Body of pancreas (tissue), 4 donors: ENCODE measurements around the gene UBA7. TPM values are rescaled to one million over a fixed set of nuclear protein-coding genes. Genes with fewer than 3 reads are reported as not detected.

ENCODE experiments used
- ATAC-seq: fragments of 150-250 bp; one replicate; pipeline ENCODE4 v1.9.1; 2016
- DNase-seq, 4 donors: peaks; one replicate each; pipeline ENCODE4 v3.0.0-alpha.2; 2019
- H3K27ac ChIP-seq, 4 donors: fragments of 200-600 bp; sonication (generic); 1 replicate in 3 of 4; 2 replicates in 1 of 4; pipeline versions ENCODE4 v1.5.1 to v1.6.1; 2016 to 2019; ENCODE audit warnings: mild to moderate bottlenecking in 1 of 4, mixed read lengths in 1 of 4, moderate library complexity in 1 of 4
- H3K27me3 ChIP-seq, 2 donors: fragments of 200-600 bp; sonication (generic); one replicate each; pipeline ENCODE4 v1.6.0; 2016; ENCODE audit warnings: mild to moderate bottlenecking in 1 of 2
- H3K36me3 ChIP-seq, 2 donors: fragments of 200-600 bp; sonication (generic); replicated peaks in 1 of 2; 2 replicates each; pipeline ENCODE4 v1.5.1; 2016; ENCODE audit warnings: low read depth in 2 of 2; ENCODE audit not compliant: insufficient read depth in 1 of 2
- H3K4me1 ChIP-seq: fragments of 200-600 bp; sonication (generic); one replicate; pipeline ENCODE4 v1.6.0; 2016
- H3K4me3 ChIP-seq, 2 donors: fragments of 200-600 bp; sonication (generic); 1 replicate in 1 of 2; 2 replicates in 1 of 2; pipeline ENCODE4 v1.5.1; 2016 to 2019
- H3K9me3 ChIP-seq, 3 donors: fragments of 200-600 bp; sonication (generic); 1 replicate in 2 of 3; 2 replicates in 1 of 3; pipeline ENCODE4 v1.5.1; 2016
- CTCF ChIP-seq, 7 experiments: fragments of 450-650 bp in 4 of 7; fragments of 200-600 bp in 3 of 7; sonication (generic) in 3 of 7; IDR thresholded peaks; one replicate each; pipeline ENCODE4 v1.5.1; 2016 to 2019; ENCODE audit warnings: antibody characterized with exemption in 7 of 7
- POLR2A ChIP-seq, 3 donors: fragments of 450-650 bp; IDR thresholded peaks; one replicate each; pipeline ENCODE4 v1.6.1; 2016; ENCODE audit warnings: antibody characterized with exemption in 3 of 3, mild to moderate bottlenecking in 2 of 3
- WGBS, 2 donors: methylation state at CpG; one replicate each; pipeline ENCODE4 v1.1.5; 2017; 5-methylcytosine and 5-hydroxymethylcytosine counted together
- intact Hi-C: fragments of 100-400 bp; cut with DNase I; formaldehyde crosslinking; loops from one replicate; pipeline ENCODE4 v1.15.1; 2023
- total RNA-seq, 2 donors: library from RNA; depleted of rRNA; stranded (reverse); fragments of >200 nt; gene quantifications; one replicate each; pipeline ENCODE4 v1.1.0, GENCODE V29; 2016

UBA7 gene
- total RNA-seq, 2 donors from 2014 or later, result 39.2 to 86.4 TPM

- Histone ChIP-seq H3K4me3 (no peak overlapping the region), H3K36me3 (no peaks in the 10 kb centered on the region), H3K9me3 (no peaks in the 10 kb centered on the region), H3K27me3 (no peaks in the 10 kb centered on the region), H3K4me1 (peaks cover 50% of the 10 kb centered on the region), H3K27ac (peak overlapping the region in 1 of 4 donors; percentile 16)
- DNase-seq, result no peak
- 67% methylated on average over 2 of the region's 2 CpGs; no CpG with 5 or more reads in 1 of the 2 donors for WGBS, 2 donors
- TF ChIP-seq POLR2A (IDR thresholded peaks at IDR 0.05), result no peak
- no peak for TF ChIP-seq CTCF (IDR thresholded peaks at IDR 0.05)
- ATAC-seq, result no peak
- intact Hi-C loops, result loop anchor here (5.0 kb wide), 1 partner anchor 100 kb away; no protein-coding TSS in a partner anchor
Measured at GRCh38 chr3:49806850-49807249, 6.9 kb downstream of the UBA7 start.

- H3K4me3 ChIP-seq, result no peak overlapping the region
- peaks cover 50% of the 10 kb centered on the region for H3K4me1 ChIP-seq
- H3K27me3 ChIP-seq, result no peaks in the 10 kb centered on the region
- DNase-seq (peak in 1 of 4 donors; percentile 25), ATAC-seq (no peak)
- TF ChIP-seq POLR2A (IDR thresholded peaks at IDR 0.05), result no peak
- no peak for TF ChIP-seq CTCF (IDR thresholded peaks at IDR 0.05)
- H3K36me3 ChIP-seq, result no peaks in the 10 kb centered on the region
- H3K9me3 ChIP-seq, result no peaks in the 10 kb centered on the region
- WGBS, 2 donors, result 50 to 67% methylated on average over 4 to 11 of the region's 11 CpGs
- peak overlapping the region in 3 of 4 donors; percentile 22 to 73 (median 65) for H3K27ac ChIP-seq
- intact Hi-C loops, result loop anchor here (5.0 kb wide), 1 partner anchor 101 kb away; no protein-coding TSS in a partner anchor
Measured at GRCh38 chr3:49805897-49806701, 7.7 kb downstream of the UBA7 start.

GRCh38 chr3:49805367-49805782 is 8.4 kb downstream of the UBA7 start:
- peak overlapping the region in 3 of 4 donors; percentile 22 to 73 (median 65) for H3K27ac ChIP-seq
- 20 to 38% methylated on average over 3 of the region's 3 CpGs for WGBS, 2 donors
- peaks cover 50% of the 10 kb centered on the region for H3K4me1 ChIP-seq
- H3K9me3 ChIP-seq, result no peaks in the 10 kb centered on the region
- intact Hi-C loops, result loop anchor here (5.0 kb wide), 1 partner anchor 102 kb away; no protein-coding TSS in a partner anchor
- DNase-seq, result peak; percentile 40 to 88 (median 84)
- H3K36me3 ChIP-seq, result no peaks in the 10 kb centered on the region
- ATAC-seq, result peak; percentile 76
- TF ChIP-seq POLR2A (IDR thresholded peaks at IDR 0.05) (no peak), CTCF (IDR thresholded peaks at IDR 0.05) (no peak)
- H3K27me3 ChIP-seq, result no peaks in the 10 kb centered on the region
- H3K4me3 ChIP-seq, result no peak overlapping the region

- intact Hi-C loops, result loop anchor here (5.0 kb wide), 2 partner anchors 38 to 103 kb away; no protein-coding TSS in a partner anchor
- TF ChIP-seq CTCF (IDR thresholded peaks at IDR 0.05), result no peak
- TF ChIP-seq POLR2A (IDR thresholded peaks at IDR 0.05), result no peak
- H3K4me1 ChIP-seq, result peaks cover 50% of the 10 kb centered on the region
Measured at GRCh38 chr3:49804141-49805041, 9.4 kb downstream of the UBA7 start.

More at GRCh38 chr3:49804141-49805041, 9.4 kb downstream of the UBA7 start:
- WGBS, 2 donors, result 70 to 88% methylated on average over 7 to 25 of the region's 26 CpGs
- no peaks in the 10 kb centered on the region for H3K27me3 ChIP-seq
- no peak for DNase-seq
- H3K36me3 ChIP-seq, result no peaks in the 10 kb centered on the region
- ATAC-seq, result no peak
- H3K9me3 ChIP-seq, result no peaks in the 10 kb centered on the region
- peak overlapping the region in 1 of 4 donors; percentile 73 for H3K27ac ChIP-seq
- no peak overlapping the region for H3K4me3 ChIP-seq
